ENCODE results near the gene MMP28.

- TF ChIP-seq ZNF384 (IDR thresholded peaks at IDR 0.05) (no peak), HDGF (IDR thresholded peaks at IDR 0.05; ENCODE audit: borderline replicate concordance) (no peak), SP1 (IDR thresholded peaks at IDR 0.05) (no peak), LEF1 (IDR thresholded peaks at IDR 0.05; ENCODE audit: borderline replicate concordance) (no peak), L3MBTL2 (conservative IDR thresholded peaks at IDR 0.05) (no peak), ARNT (IDR thresholded peaks at IDR 0.05) (no peak), BHLHE40 (IDR thresholded peaks at IDR 0.05; ENCODE audit: borderline replicate concordance) (no peak), PKNOX1 (IDR thresholded peaks at IDR 0.05) (no peak), TARDBP (IDR thresholded peaks at IDR 0.05) (no peak), FOXM1 (IDR thresholded peaks at IDR 0.05; ENCODE audit: borderline replicate concordance) (no peak), ELF4 (IDR thresholded peaks at IDR 0.05) (no peak), NFRKB (IDR thresholded peaks at IDR 0.05) (no peak), CTBP1 (IDR thresholded peaks at IDR 0.05; ENCODE audit: borderline replicate concordance) (no peak), FOXK2 (IDR thresholded peaks at IDR 0.05) (no peak)
Measured at GRCh38 chr17:35747540-35748017, 47.9 kb downstream of the MMP28 start.
